PFSK-1 (cell line): ENCODE data around the gene SAMD1.

Experiments
- FOXP2 ChIP-seq: optimal IDR thresholded peaks from 2 replicates; pipeline ENCODE3; 2011; ENCODE audit warnings: borderline replicate concordance, control low read depth, inconsistent platforms; ENCODE audit not compliant: insufficient read depth; ENCODE audit errors: extremely low read length, extremely low read depth
- POLR2AphosphoS5 ChIP-seq: IDR thresholded peaks from 2 replicates; pipeline ENCODE4 v1.6.1; 2012; ENCODE audit warnings: low read depth, mild to moderate bottlenecking, control low read depth, low read length, moderate library complexity
- SIN3A ChIP-seq: IDR thresholded peaks from 2 replicates; pipeline ENCODE4 v1.6.1; 2012; ENCODE audit warnings: mild to moderate bottlenecking, low read length, moderate library complexity, borderline replicate concordance; ENCODE audit not compliant: insufficient read depth
- TAF1 ChIP-seq: IDR thresholded peaks from 2 replicates; pipeline ENCODE4 v1.6.1; 2012; ENCODE audit warnings: low read length, control low read depth, borderline replicate concordance; ENCODE audit not compliant: insufficient read depth
- TF ChIP-seq, protein P1 (sequence below), 2 experiments: IDR thresholded peaks; 2 replicates each; pipeline versions ENCODE4 v1.6.1 to v1.8.0; 2011 to 2012; ENCODE audit warnings: low read depth in 2 of 2, low read length in 2 of 2, control low read depth in 1 of 2, inconsistent platforms in 1 of 2, mild to moderate bottlenecking in 1 of 2, moderate library complexity in 1 of 2; ENCODE audit not compliant: insufficient read depth in 1 of 2

DNA sequence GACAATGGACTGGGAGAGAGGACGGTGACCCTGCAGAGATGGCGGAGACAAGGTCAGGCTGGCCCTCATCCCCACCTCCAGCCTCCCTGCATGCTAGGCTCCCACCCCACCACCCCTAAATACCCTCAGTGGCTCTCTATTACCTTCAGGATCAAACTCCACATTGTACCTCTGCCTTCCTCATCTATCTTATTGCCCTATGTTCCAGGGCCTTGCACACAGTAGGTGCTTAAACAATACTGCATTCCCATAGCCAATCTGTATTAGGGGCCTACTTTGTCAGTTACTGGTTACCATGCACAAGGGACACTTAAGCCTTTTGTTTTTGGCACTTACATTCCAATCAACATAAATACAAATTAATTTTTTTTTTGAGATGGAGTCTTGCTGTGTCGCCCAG, 35.2 kb downstream of the SAMD1 start:
- TF ChIP-seq SIN3A: no peak
- TF ChIP-seq TAF1: no peak
- TF ChIP-seq, protein P1, sequence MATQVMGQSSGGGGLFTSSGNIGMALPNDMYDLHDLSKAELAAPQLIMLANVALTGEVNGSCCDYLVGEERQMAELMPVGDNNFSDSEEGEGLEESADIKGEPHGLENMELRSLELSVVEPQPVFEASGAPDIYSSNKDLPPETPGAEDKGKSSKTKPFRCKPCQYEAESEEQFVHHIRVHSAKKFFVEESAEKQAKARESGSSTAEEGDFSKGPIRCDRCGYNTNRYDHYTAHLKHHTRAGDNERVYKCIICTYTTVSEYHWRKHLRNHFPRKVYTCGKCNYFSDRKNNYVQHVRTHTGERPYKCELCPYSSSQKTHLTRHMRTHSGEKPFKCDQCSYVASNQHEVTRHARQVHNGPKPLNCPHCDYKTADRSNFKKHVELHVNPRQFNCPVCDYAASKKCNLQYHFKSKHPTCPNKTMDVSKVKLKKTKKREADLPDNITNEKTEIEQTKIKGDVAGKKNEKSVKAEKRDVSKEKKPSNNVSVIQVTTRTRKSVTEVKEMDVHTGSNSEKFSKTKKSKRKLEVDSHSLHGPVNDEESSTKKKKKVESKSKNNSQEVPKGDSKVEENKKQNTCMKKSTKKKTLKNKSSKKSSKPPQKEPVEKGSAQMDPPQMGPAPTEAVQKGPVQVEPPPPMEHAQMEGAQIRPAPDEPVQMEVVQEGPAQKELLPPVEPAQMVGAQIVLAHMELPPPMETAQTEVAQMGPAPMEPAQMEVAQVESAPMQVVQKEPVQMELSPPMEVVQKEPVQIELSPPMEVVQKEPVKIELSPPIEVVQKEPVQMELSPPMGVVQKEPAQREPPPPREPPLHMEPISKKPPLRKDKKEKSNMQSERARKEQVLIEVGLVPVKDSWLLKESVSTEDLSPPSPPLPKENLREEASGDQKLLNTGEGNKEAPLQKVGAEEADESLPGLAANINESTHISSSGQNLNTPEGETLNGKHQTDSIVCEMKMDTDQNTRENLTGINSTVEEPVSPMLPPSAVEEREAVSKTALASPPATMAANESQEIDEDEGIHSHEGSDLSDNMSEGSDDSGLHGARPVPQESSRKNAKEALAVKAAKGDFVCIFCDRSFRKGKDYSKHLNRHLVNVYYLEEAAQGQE (IDR thresholded peaks at IDR 0.05; ENCODE audit: insufficient read depth in 1 of 2, low read depth in 2 of 2, low read length in 2 of 2): no peak
- TF ChIP-seq POLR2AphosphoS5: no peak
- TF ChIP-seq FOXP2: no peak
